HUES6 (cell line): ENCODE results near the gene BMP8B.
A peak's percentile ranks its signal among the peaks of the same experiment; 100 is the strongest.
"Not testable (repeated sequence)": the region's sequence is repeated elsewhere in the genome, so short reads cannot be mapped to it uniquely, and the experiment has no call there.

ENCODE experiments used
- H3K27ac ChIP-seq: 2 replicates; pipeline ENCODE4 v1.7.0; 2013; ENCODE audit warnings: low read depth, mild to moderate bottlenecking, low read length, inconsistent platforms
- H3K27me3 ChIP-seq: 2 replicates; pipeline ENCODE4 v1.6.1; 2013; ENCODE audit warnings: low read length; ENCODE audit not compliant: control insufficient read depth, insufficient read depth
- H3K36me3 ChIP-seq: 2 replicates; pipeline ENCODE4 v1.6.1; 2013; ENCODE audit warnings: low read length; ENCODE audit not compliant: control insufficient read depth, insufficient read depth
- H3K4me1 ChIP-seq: 2 replicates; pipeline ENCODE4 v1.6.1; 2013; ENCODE audit warnings: low read length; ENCODE audit not compliant: control insufficient read depth, insufficient read depth
- H3K4me3 ChIP-seq: 2 replicates; pipeline ENCODE4 v1.5.1; 2013; ENCODE audit warnings: low read depth, low read length
- H3K9ac ChIP-seq: one replicate; pipeline ENCODE4 v1.6.1; 2013; ENCODE audit warnings: mild to moderate bottlenecking, low read length
- H3K9me3 ChIP-seq: 2 replicates; pipeline ENCODE4 v1.6.1; 2013; ENCODE audit warnings: low read depth, low read length; ENCODE audit not compliant: control insufficient read depth, insufficient read depth

The BMP8B gene

DNA sequence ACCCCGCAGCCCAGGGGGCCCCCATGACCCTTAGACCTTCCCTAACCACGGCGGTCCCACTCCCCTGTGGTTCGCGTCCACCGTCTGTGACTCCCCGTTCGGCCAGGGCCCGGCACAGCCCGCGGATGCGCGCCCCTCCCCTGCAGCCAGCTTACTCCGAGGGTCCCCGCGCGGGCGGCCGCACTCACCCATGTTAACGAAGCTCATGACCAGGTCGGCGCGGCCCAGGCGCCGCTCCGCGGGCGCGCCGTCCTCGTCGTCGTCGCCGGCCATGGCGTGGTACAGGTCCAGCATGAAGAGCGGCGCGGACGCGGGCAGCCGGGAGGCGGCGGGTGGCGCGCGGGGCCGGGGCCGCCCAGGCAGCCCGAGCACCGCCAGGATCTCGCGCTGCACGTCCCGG is 701 bp downstream of the BMP8B start:
- not testable (repeated sequence) for H3K9ac ChIP-seq, H3K4me1 ChIP-seq, H3K27ac ChIP-seq, H3K9me3 ChIP-seq, H3K36me3 ChIP-seq
- Histone ChIP-seq H3K27me3 (peaks cover 84% of the 10 kb centered on the region), H3K4me3 (peak overlapping the region; percentile 26; the same call in 1 of the 2 replicates)

DNA sequence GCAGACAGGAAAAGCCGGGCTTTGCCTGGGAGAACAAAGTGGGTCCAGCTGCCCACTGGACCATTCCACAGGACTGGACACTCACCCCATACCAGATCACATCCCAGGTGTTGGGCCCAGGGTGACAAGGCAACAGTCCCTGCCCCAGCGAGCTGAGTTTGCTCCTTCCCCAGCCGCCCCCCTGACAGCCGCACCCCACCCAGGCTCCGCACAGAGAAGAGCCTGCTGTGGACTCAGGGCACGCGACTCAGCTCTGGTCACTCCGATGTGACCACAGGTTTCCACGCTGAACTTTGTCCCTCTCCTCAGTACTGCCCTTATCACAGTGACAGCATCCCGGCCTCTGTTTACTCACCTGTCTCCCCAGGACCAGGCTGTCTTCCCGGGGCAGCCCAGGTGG is 1.2 kb downstream of the BMP8B start:
- no peak overlapping the region for H3K4me3 ChIP-seq
- no peak overlapping the region for H3K9ac ChIP-seq

DNA sequence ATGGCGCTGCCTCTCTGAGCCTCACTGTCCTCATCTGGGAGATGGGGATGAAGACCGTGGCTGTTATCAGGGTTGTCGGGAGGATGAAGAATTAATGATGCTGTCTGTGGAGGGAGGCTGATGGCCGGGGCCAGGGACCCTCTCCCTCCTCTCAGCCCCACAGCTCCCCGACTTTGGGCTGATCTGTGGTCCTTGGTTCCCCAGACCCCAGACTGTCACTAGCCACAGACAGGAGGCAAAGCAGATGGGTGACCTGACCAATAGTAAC is 1.6 kb downstream of the BMP8B start:
- not testable (repeated sequence) for H3K9ac ChIP-seq, H3K27ac ChIP-seq, H3K36me3 ChIP-seq, H3K4me1 ChIP-seq, H3K4me3 ChIP-seq, H3K9me3 ChIP-seq
- H3K27me3 ChIP-seq, result peaks cover 85% of the 10 kb centered on the region

More for the DNA sequence above, 1.2 kb downstream of the BMP8B start:
- no peaks in the 10 kb centered on the region for H3K4me1 ChIP-seq
- peaks cover 84% of the 10 kb centered on the region for H3K27me3 ChIP-seq
- no peaks in the 10 kb centered on the region for H3K9me3 ChIP-seq
- H3K27ac ChIP-seq, result no peak overlapping the region
- H3K36me3 ChIP-seq, result no peaks in the 10 kb centered on the region

DNA sequence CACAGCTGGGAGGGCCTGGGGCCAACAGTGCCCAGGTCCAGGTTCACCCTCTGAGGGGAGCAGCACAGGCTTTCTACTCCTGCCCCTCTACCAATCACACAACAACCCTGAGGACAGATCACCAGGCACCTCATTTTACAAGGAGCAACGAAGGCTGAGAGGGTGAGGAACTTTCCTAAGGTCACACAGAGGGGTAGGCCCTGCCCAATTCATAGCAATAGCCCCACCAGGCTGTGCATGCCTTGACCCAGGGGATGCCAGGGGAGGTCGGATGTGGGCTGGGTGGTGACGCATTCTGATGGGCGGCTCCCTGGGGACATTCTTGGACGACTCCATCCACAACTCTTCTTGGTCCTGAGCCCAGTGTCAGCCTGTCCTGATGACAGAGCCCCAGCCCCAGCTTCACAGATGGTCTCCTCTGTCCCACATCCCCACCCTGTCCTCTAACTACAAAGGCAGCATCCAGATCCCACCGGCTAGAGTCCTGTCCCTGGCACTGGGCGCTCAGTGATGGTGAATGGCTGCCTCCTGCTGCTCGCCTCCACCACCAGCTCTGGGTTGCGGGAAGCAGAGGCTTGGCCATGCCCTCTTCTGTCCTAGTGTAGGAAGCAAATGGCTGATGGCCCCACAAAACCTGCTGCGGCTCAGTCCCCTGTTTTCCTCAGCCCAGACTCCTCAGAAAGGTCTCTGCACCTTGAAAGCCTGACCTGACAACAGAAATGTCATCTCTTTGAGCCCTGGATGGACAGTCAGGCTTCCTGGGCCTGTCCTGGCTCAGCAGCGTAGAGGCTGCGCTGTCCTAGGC is 2.2 kb downstream of the BMP8B start:
- H3K27me3 ChIP-seq, result peaks cover 87% of the 10 kb centered on the region
- H3K9me3 ChIP-seq, H3K36me3 ChIP-seq, H3K27ac ChIP-seq, H3K4me3 ChIP-seq, H3K9ac ChIP-seq, H3K4me1 ChIP-seq: not testable (repeated sequence)

DNA sequence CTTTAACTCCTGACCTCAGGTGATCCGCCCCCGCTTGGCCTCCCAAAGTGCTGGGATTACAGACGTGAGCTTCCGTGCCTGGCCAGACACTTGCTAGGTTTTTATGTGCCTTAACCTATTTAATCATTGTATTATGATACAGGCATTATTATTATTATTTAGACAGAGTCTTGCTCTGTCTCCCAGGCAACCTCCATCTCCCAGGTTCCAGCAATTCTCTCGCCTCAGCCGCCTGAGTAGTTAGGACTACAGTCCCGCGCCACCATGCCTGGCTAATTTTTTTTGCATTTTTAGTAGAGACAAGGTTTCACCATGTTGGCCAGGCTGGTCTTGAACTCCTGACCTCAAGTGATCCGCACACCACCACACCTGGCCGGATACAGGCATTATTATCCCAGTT is 6.0 kb downstream of the BMP8B start:
- H3K4me1 ChIP-seq, H3K36me3 ChIP-seq, H3K9ac ChIP-seq, H3K27ac ChIP-seq, H3K9me3 ChIP-seq, H3K4me3 ChIP-seq: not testable (repeated sequence)
- H3K27me3 ChIP-seq, result peaks cover 75% of the 10 kb centered on the region

DNA sequence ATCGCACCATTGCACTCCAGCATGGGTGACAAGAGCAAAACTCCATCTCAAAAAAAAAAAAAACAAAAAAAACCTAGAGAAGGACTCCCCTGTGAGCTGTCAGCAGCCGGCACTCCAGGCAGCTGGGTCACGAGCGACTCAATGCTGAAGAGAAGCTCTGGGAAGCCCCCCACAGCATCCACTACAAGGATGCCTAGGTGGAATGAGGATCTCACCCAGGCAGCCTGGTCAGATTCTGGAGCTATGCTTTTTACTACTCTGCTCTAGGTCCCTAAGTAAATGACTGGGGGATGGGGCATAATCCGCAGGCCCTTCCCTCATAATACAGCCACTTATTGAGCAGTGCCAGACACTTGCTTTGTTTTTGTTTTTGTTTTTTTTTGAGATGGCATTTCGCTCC is 6.6 kb downstream of the BMP8B start:
- Histone ChIP-seq H3K9me3 (no peaks in the 10 kb centered on the region), H3K36me3 (no peaks in the 10 kb centered on the region), H3K9ac (no peak overlapping the region), H3K27ac (no peak overlapping the region), H3K4me3 (no peak overlapping the region), H3K4me1 (no peaks in the 10 kb centered on the region), H3K27me3 (peaks cover 75% of the 10 kb centered on the region)

DNA sequence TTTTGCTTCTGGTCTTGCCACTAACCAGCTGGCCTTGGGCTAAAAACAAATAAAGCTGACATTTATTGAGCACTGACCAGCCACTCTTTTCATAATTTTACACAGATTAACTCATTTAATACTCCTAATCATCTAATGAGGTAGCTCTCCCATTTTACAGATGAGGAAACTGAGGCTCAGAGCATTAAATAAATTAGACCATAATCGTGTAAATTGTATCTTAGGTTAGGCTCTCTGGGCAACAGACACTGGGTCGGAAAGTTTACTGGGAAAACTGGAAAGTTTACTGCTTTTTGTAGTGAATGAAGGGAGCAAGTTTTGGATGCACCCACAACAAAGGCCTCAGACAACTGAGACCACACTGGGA is 7.3 kb downstream of the BMP8B start:
- Histone ChIP-seq H3K9ac (no peak overlapping the region), H3K9me3 (no peaks in the 10 kb centered on the region), H3K4me3 (no peak overlapping the region), H3K27me3 (peaks cover 70% of the 10 kb centered on the region), H3K4me1 (no peaks in the 10 kb centered on the region), H3K36me3 (no peaks in the 10 kb centered on the region), H3K27ac (no peak overlapping the region)

DNA sequence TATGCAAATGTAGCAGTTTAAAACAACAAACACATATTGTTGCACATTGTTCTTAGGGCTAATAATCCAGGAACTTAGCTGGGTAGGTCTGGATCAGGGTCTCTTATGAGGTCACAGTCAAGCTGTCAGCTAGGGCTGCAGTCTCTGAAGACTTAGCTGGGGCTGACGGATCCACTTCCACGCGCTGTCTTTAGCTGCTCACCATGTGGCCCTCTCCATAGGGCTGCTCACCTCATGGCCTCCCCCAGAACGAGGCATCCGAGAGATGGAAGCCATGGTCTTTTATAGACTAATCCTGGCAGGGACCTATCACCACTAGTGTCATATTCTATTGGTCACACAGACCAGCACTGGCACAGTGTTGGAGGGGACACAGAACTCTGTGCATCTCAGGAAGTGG is 8.8 kb downstream of the BMP8B start:
- Histone ChIP-seq H3K4me1 (no peaks in the 10 kb centered on the region), H3K4me3 (no peak overlapping the region), H3K9ac (no peak overlapping the region), H3K9me3 (no peaks in the 10 kb centered on the region), H3K27ac (no peak overlapping the region), H3K27me3 (peaks cover 65% of the 10 kb centered on the region), H3K36me3 (no peaks in the 10 kb centered on the region)

DNA sequence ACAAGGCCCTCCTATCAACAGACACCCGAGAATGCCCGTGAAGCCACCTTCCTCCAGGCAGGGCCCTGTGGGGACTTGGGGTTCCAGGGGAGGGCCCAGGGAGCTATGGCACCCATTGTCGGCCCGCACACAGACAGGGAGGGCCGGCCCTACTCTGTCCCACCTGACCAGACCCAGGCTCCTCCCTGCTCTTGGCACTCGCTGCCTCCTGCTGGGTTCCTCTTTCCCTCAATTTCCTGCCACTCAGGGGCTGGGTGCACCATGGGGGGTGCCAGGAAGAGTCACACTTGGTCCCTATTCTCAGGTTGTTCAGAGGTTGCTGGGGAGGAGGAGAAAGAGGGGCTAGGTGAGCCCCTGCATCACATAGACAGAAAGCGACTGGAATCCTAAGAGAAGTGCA is 9.5 kb downstream of the BMP8B start:
- no peaks in the 10 kb centered on the region for H3K36me3 ChIP-seq
- H3K4me1 ChIP-seq, result no peaks in the 10 kb centered on the region
- no peak overlapping the region for H3K9ac ChIP-seq
- H3K9me3 ChIP-seq, result no peaks in the 10 kb centered on the region
- H3K27me3 ChIP-seq, result peaks cover 64% of the 10 kb centered on the region
- H3K27ac ChIP-seq, result no peak overlapping the region
- no peak overlapping the region for H3K4me3 ChIP-seq

DNA sequence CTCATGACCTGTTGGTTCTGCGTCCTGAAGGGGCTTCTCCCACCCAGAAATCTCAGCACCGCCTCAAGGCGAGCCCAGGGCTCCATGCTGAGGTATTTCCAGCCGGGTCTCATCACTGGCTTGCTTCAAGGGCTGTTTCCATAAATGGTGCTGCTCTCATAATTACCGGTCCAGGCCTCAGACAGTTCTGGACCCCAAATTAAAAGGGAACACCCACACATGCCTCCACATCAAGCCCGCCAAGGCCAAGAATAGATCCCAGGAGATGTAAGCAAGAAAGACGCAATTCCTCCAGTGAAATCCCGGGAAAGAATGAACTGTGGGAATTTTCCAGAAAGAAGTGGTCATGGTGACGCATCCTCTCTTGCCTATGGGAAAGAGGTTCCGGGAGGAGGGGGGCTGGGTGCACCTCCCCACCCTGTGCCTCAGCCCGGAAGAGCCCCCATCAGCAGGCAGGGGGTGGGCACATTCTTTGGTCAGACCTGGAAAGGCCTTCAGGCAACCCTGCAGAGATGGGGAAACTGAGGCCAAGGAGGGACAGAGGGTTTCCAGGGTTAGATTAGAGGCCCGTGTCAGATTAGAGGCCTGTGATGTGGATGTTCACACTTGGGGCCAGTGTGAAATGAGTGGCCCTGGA is 10.1 kb downstream of the BMP8B start:
- H3K36me3 ChIP-seq, H3K27ac ChIP-seq: not testable (repeated sequence)

DNA sequence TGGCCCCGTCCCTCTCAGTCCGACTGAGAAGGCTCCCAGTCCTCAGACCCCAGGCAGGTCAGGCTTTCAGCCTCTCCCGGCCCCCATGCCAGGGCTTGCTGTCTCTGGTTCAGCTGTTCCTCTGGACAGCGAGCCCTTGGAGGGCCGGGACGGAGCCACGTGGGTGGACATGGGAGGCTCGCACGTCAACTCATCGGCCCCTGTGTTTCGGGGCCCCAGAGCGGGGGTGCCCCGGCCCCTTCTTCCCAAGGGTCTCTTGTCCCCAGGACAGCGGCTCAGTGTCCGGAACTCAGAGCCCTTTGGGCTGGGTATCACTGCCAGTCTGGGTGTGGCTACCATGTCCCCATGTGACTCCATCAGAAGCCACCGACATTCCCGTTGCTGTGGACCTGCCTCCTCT is 10.8 kb downstream of the BMP8B start:
- not testable (repeated sequence) for H3K27ac ChIP-seq, H3K9ac ChIP-seq, H3K4me3 ChIP-seq, H3K4me1 ChIP-seq, H3K36me3 ChIP-seq, H3K9me3 ChIP-seq
- H3K27me3 ChIP-seq, result peaks cover 52% of the 10 kb centered on the region

More for the DNA sequence above, 10.1 kb downstream of the BMP8B start:
- not testable (repeated sequence) for H3K4me3 ChIP-seq, H3K4me1 ChIP-seq, H3K9ac ChIP-seq, H3K9me3 ChIP-seq
- peaks cover 59% of the 10 kb centered on the region for H3K27me3 ChIP-seq
